SH-SY5Y (cell line): ENCODE data around the gene ZG16B.

ENCODE experiments used
- GATA2 ChIP-seq: IDR thresholded peaks from 2 replicates; pipeline ENCODE4 v1.6.1; 2011; ENCODE audit warnings: mild to moderate bottlenecking, low read depth, low read length
- GATA3 ChIP-seq: IDR thresholded peaks from 2 replicates; pipeline ENCODE4 v1.6.1; 2011; ENCODE audit warnings: low read depth, mild to moderate bottlenecking, low read length, moderate library complexity

GRCh38 chr16:2795395-2796143 lies 34.5 kb upstream of the ZG16B start:
- no peak for TF ChIP-seq GATA2
- TF ChIP-seq GATA3 = no peak
